Measurements from ENCODE around the gene NHSL2.
"Not testable (repeated sequence)": the region's sequence is repeated elsewhere in the genome, so short reads cannot be mapped to it uniquely, and the experiment has no call there.

NHSL2 gene

GRCh38 chrX:71923516-71923915 lies 12.9 kb downstream of the NHSL2 start:
- no peak for DNase-seq (ENCODE audit: low read depth in 2 of 2)

GRCh38 chrX:71927040-71927439 lies 16.4 kb downstream of the NHSL2 start:
- DNase-seq (ENCODE audit: low read depth in 2 of 2) = no peak

GRCh38 chrX:71928856-71929255 lies 18.2 kb downstream of the NHSL2 start:
- no peak for DNase-seq (ENCODE audit: low read depth in 2 of 2)

- no peak for DNase-seq (ENCODE audit: low read depth in 2 of 2)
These were observed 19.7 kb downstream of the NHSL2 start for GRCh38 chrX:71930298-71930697.

GRCh38 chrX:71935476-71935875 lies 24.8 kb downstream of the NHSL2 start:
- DNase-seq (ENCODE audit: low read depth in 2 of 2) = no peak

- no peak for DNase-seq (ENCODE audit: low read depth in 2 of 2)
These were observed 26.0 kb downstream of the NHSL2 start for GRCh38 chrX:71936632-71937031.

- no peak for DNase-seq (ENCODE audit: low read depth in 2 of 2)
These were observed 27.7 kb downstream of the NHSL2 start for GRCh38 chrX:71938371-71938770.

GRCh38 chrX:71941145-71941544 lies 30.5 kb downstream of the NHSL2 start:
- DNase-seq (ENCODE audit: low read depth in 2 of 2) = no peak

- no peak for DNase-seq (ENCODE audit: low read depth in 2 of 2)
These were observed 31.1 kb downstream of the NHSL2 start for GRCh38 chrX:71941776-71942175.

GRCh38 chrX:71944369-71944768 lies 33.7 kb downstream of the NHSL2 start:
- no peak for DNase-seq (ENCODE audit: low read depth in 2 of 2)

GRCh38 chrX:71945237-71945805 lies 34.7 kb downstream of the NHSL2 start:
- no peak for DNase-seq (ENCODE audit: low read depth in 2 of 2)

- no peak for DNase-seq (ENCODE audit: low read depth in 2 of 2)
These were observed 38.7 kb downstream of the NHSL2 start for GRCh38 chrX:71949363-71949762.

GRCh38 chrX:71949844-71950445 lies 39.3 kb downstream of the NHSL2 start:
- no peak for DNase-seq (ENCODE audit: low read depth in 2 of 2)

GRCh38 chrX:71953391-71953790 lies 42.7 kb downstream of the NHSL2 start:
- no peak for DNase-seq (ENCODE audit: low read depth in 2 of 2)

- DNase-seq (ENCODE audit: low read depth in 2 of 2) = no peak
These were observed 43.3 kb downstream of the NHSL2 start for GRCh38 chrX:71953946-71954345.

GRCh38 chrX:71954458-71954857 lies 43.8 kb downstream of the NHSL2 start:
- no peak for DNase-seq (ENCODE audit: low read depth in 2 of 2)

GRCh38 chrX:71955530-71956120 lies 45.0 kb downstream of the NHSL2 start:
- DNase-seq (ENCODE audit: low read depth in 2 of 2) = no peak

GRCh38 chrX:71958281-71958675 lies 47.6 kb downstream of the NHSL2 start:
- DNase-seq (ENCODE audit: low read depth in 2 of 2) = no peak

GRCh38 chrX:71964184-71964583 lies 53.5 kb downstream of the NHSL2 start:
- DNase-seq (ENCODE audit: low read depth in 2 of 2) = not testable (repeated sequence)

GRCh38 chrX:71974916-71975315 lies 64.3 kb downstream of the NHSL2 start:
- DNase-seq (ENCODE audit: low read depth in 2 of 2) = no peak

- no peak for DNase-seq (ENCODE audit: low read depth in 2 of 2)
These were observed 66.1 kb downstream of the NHSL2 start for GRCh38 chrX:71976753-71977152.

- no peak for DNase-seq (ENCODE audit: low read depth in 2 of 2)
These were observed 67.5 kb downstream of the NHSL2 start for GRCh38 chrX:71978164-71978563.

- DNase-seq (ENCODE audit: low read depth in 2 of 2) = no peak
These were observed 79.3 kb downstream of the NHSL2 start for GRCh38 chrX:71989768-71990426.

Data from stimulated activated CD8-positive, alpha-beta memory T cell treated with anti-CD3 and anti-CD28 coated beads, Interleukin-2, amount 100 ng/mL, for 1 hour (primary cell).